HepG2 (cell line): ENCODE measurements around the gene MYO19. TPM values are rescaled to one million over a fixed set of nuclear protein-coding genes. Genes with fewer than 3 reads are reported as not detected.
"Not testable (repeated sequence)": the region's sequence is repeated elsewhere in the genome, so short reads cannot be mapped to it uniquely, and the experiment has no call there.

Source experiments
- ATAC-seq: fragments of 200-7000 bp; cut with Tn5 transposase; 3 replicates; pipeline ENCODE4 v1.9.1; 2020; ENCODE audit warnings: mild to moderate bottlenecking, moderate library complexity
- BruUV-seq: library from RNA; stranded (reverse); fragments of 400-500 nt; replicated peaks from 2 replicates; lab custom pipeline; 2021; lab: Mats Ljungman, UMichigan
- CTCF ChIA-PET: fragments of 300-600 bp; formaldehyde crosslinking; extraction: SDS; loops from one replicate; lab custom pipeline; 2021; ENCODE audit warnings: low total read pairs, inconsistent platforms, low intra/inter-chr PET ratio; lab: Yijun Ruan, JAX
- POLR2A ChIA-PET: fragments of 350-600 bp; sonication (Branson Sonifier 250); formaldehyde crosslinking; loops from one replicate; lab custom pipeline; 2020; ENCODE audit warnings: antibody characterized with exemption, inconsistent platforms; lab: Yijun Ruan, JAX
- DNase-seq: peaks from one replicate; pipeline ENCODE4 v3.0.0-alpha.2; 2015; ENCODE audit warnings: low spot score
- FAIRE-seq: peaks from 3 replicates; lab custom pipeline; 2011; peaks lifted over from hg19 to GRCh38; lab: Jason Lieb, UNC
- H2AFZ ChIP-seq: one replicate; pipeline ENCODE4 v1.6.1; 2011; ENCODE audit warnings: low read length, inconsistent platforms
- H3K27ac ChIP-seq: fragments of 300-600 bp; 3 replicates; pipeline ENCODE4 v1.8.0; 2011; ENCODE audit warnings: mixed run types, mild to moderate bottlenecking, mixed read lengths, low read length, inconsistent platforms; ENCODE audit not compliant: insufficient read depth; ENCODE audit errors: extremely low read length
- H3K27me3 ChIP-seq, 2 experiments: fragments of 200-600 bp in 1 of 2; 2 replicates in 1 of 2; 3 replicates in 1 of 2; pipeline versions ENCODE4 v1.6.0 to v1.8.0; 2011; ENCODE audit warnings: low read length in 2 of 2, mild to moderate bottlenecking in 2 of 2, moderate library complexity in 2 of 2, inconsistent platforms in 1 of 2; ENCODE audit not compliant: insufficient read depth in 2 of 2, control insufficient read depth in 1 of 2
- H3K36me3 ChIP-seq, 2 experiments: fragments of 200-600 bp in 1 of 2; replicated peaks in 1 of 2; 2 replicates in 1 of 2; 3 replicates in 1 of 2; pipeline versions ENCODE4 v1.5.1 to v1.8.0; 2011; ENCODE audit warnings: low read length in 2 of 2, inconsistent platforms in 1 of 2; ENCODE audit not compliant: insufficient read depth in 2 of 2, control insufficient read depth in 1 of 2
- H3K4me1 ChIP-seq: 2 replicates; pipeline ENCODE4 v1.5.1; 2012; ENCODE audit warnings: low read length, inconsistent platforms; ENCODE audit not compliant: insufficient read depth
- H3K4me2 ChIP-seq: 2 replicates; pipeline ENCODE4 v1.6.0; 2011; ENCODE audit warnings: low read depth, low read length, inconsistent platforms
- H3K4me3 ChIP-seq, 3 experiments: fragments of 200-600 bp in 1 of 3; sonication (generic), shearing (Covaris generic) in 1 of 3; replicated peaks in 1 of 3; 2 replicates each; pipeline ENCODE4 v1.5.1; 2011 to 2016; ENCODE audit warnings: low read length in 3 of 3, inconsistent platforms in 2 of 3, low read depth in 2 of 3, mild to moderate bottlenecking in 2 of 3, control low read depth in 1 of 3, mixed read lengths in 1 of 3; ENCODE audit not compliant: insufficient read depth in 1 of 3
- H3K79me2 ChIP-seq: one replicate; pipeline ENCODE4 v1.6.1; 2011; ENCODE audit warnings: low read length, inconsistent platforms; ENCODE audit not compliant: insufficient read depth
- H3K9ac ChIP-seq: 2 replicates; pipeline ENCODE4 v1.6.0; 2011; ENCODE audit warnings: mild to moderate bottlenecking, low read depth, low read length, inconsistent platforms; ENCODE audit not compliant: insufficient read depth
- H3K9me3 ChIP-seq: 2 replicates; pipeline ENCODE4 v1.5.1; 2012; ENCODE audit warnings: mild to moderate bottlenecking, low read length
- H4K20me1 ChIP-seq: 2 replicates; pipeline ENCODE4 v1.6.0; 2011; ENCODE audit warnings: inconsistent platforms, mild to moderate bottlenecking, low read length, moderate library complexity; ENCODE audit not compliant: insufficient read depth
- AHDC1 ChIP-seq: sonication (generic); formaldehyde crosslinking; IDR thresholded peaks from 2 replicates; pipeline ENCODE4 v1.5.1; 2020; ENCODE audit warnings: mild to moderate bottlenecking, missing genetic modification reagents, borderline replicate concordance
- KDM4B ChIP-seq: sonication (generic); formaldehyde crosslinking; IDR thresholded peaks from 2 replicates; pipeline ENCODE4 v1.4.0; 2020; ENCODE audit warnings: missing genetic modification reagents
- TMF1 ChIP-seq: sonication (generic); formaldehyde crosslinking; IDR thresholded peaks from 2 replicates; pipeline ENCODE4 v1.8.1; 2022; ENCODE audit warnings: low read depth, missing genetic modification reagents
- ZNF121 ChIP-seq: sonication (generic); formaldehyde crosslinking; IDR thresholded peaks from 2 replicates; pipeline ENCODE4 v1.5.0; 2020; ENCODE audit warnings: mild to moderate bottlenecking, missing genetic modification reagents
- ZNF576 ChIP-seq: sonication (generic); formaldehyde crosslinking; IDR thresholded peaks from 2 replicates; pipeline ENCODE4 v1.4.0; 2020; ENCODE audit warnings: mild to moderate bottlenecking, missing genetic modification reagents
- ZNF614 ChIP-seq: IDR thresholded peaks from 2 replicates; pipeline ENCODE4 v1.6.1; 2018; ENCODE audit warnings: missing biosample characterization, missing genetic modification reagents, inconsistent platforms, borderline replicate concordance
- ZNF770 ChIP-seq: sonication (generic); formaldehyde crosslinking; IDR thresholded peaks from 2 replicates; pipeline ENCODE4 v1.5.0; 2020; ENCODE audit warnings: mild to moderate bottlenecking, missing genetic modification reagents
- ZNF784 ChIP-seq: sonication (generic); formaldehyde crosslinking; IDR thresholded peaks from 2 replicates; pipeline ENCODE4 v1.5.1; 2020; ENCODE audit warnings: missing genetic modification reagents, mild to moderate bottlenecking, borderline replicate concordance
- WGBS: methylation state at CpG from one replicate; pipeline ENCODE4 v1.1.6; 2017; ENCODE audit warnings: low lambda C conversion rate; 5-methylcytosine and 5-hydroxymethylcytosine counted together
- in situ Hi-C: cut with HindIII; loops from 2 replicates; pipeline ENCODE4 v1.10.0; 2017; ENCODE audit warnings: low pct_unique_long_range_greater_than_20kb; ENCODE audit not compliant: extremely low pct_ligation_motif_present
- intact Hi-C: fragments of 100-400 bp; cut with micrococcal nuclease; formaldehyde crosslinking; loops from one replicate; pipeline ENCODE4 v1.10.0; 2022; ENCODE audit not compliant: unreplicated experiment
- polyA plus RNA-seq, 8 experiments: library from polyadenylated mRNA; depleted of rRNA in 3 of 8; stranded (reverse) in 7 of 8; unstranded in 1 of 8; fragments of >200 nt; fragmentation: Illumina TruSeq in 4 of 8; extraction: Trizol in 4 of 8; gene quantifications; 2 replicates each; pipeline versions ENCODE4 v1.2.1 to v1.2.3, GENCODE V29; 2011 to 2016; ENCODE audit warnings: low read depth in 4 of 8, missing spikeins in 1 of 8, mixed read lengths in 1 of 8; ENCODE audit not compliant: insufficient read depth in 1 of 8
- total RNA-seq, 5 experiments: library from RNA; depleted of rRNA; stranded (reverse); fragments of >200 nt; fragmentation: Illumina TruSeq; extraction: Trizol; gene quantifications; 2 replicates each; pipeline ENCODE4 v1.2.3, GENCODE V29; 2016; ENCODE audit warnings: low read depth in 1 of 5

The MYO19 gene
- total and polyA plus RNA-seq, 2 of the 13 experiments (the other 11 are each of a cell fraction or from before 2014, with no cell fraction given), result 75.7 to 82.3 TPM

- in situ Hi-C loops, H2AFZ ChIP-seq, H4K20me1 ChIP-seq, DNase-seq, H3K9ac ChIP-seq, POLR2A ChIA-PET, H3K9me3 ChIP-seq, FAIRE-seq, H3K27me3 ChIP-seq, H3K4me3 ChIP-seq, H3K4me2 ChIP-seq, BruUV-seq, ATAC-seq, H3K27ac ChIP-seq, CTCF ChIA-PET, H3K79me2 ChIP-seq: not testable (repeated sequence)
- 88% methylated on average over 2 of the region's 2 CpGs for WGBS
- Histone ChIP-seq H3K4me1 (peaks cover 18% of the 10 kb centered on the region), H3K36me3 (peaks cover 27 to 47% of the 10 kb centered on the region in 2 experiments)
- intact Hi-C loops, result loop anchor here (1.0 kb wide), 1 partner anchor 26 kb away; the partner anchor contains the start of genes MYO19 and PIGW
- peak; percentile 49 for TF ChIP-seq ZNF770
- TF ChIP-seq ZNF121 (CRISPR knock-in tag), result peak; percentile 82
Observed at GRCh38 chr17:36508439-36508838, 26.2 kb downstream of the MYO19 start.

GRCh38 chr17:36507266-36507665 lies 27.4 kb downstream of the MYO19 start:
- no peaks in the 10 kb centered on the region for H3K79me2 ChIP-seq
- H3K9ac ChIP-seq, result no peak overlapping the region
- H3K4me1 ChIP-seq, result peaks cover 18% of the 10 kb centered on the region
- H3K27ac ChIP-seq, result no peak overlapping the region
- BruUV-seq, result no TSS peak
- no peaks in the 10 kb centered on the region for H4K20me1 ChIP-seq
- CTCF ChIA-PET, result no interaction called here
- FAIRE-seq (no peak), ATAC-seq (no peak), DNase-seq (no peak)
- H3K27me3 ChIP-seq, result no peaks in the 10 kb centered on the region
- POLR2A ChIA-PET, result no interaction called here
- no peaks in the 10 kb centered on the region for H3K9me3 ChIP-seq
- in situ Hi-C loops (no loop called here), intact Hi-C loops (no loop called here)
- peaks cover 26 to 44% of the 10 kb centered on the region in 2 experiments for H3K36me3 ChIP-seq
- 98% methylated on average over 6 of the region's 6 CpGs for WGBS
- H3K4me3 ChIP-seq, result no peak overlapping the region
- no peak overlapping the region for H2AFZ ChIP-seq
- no peak overlapping the region for H3K4me2 ChIP-seq
- no peak for TF ChIP-seq ZNF576 (CRISPR knock-in tag)
- no peak for TF ChIP-seq ZNF614
- TF ChIP-seq AHDC1 (CRISPR knock-in tag), result no peak
- TF ChIP-seq ZNF784, result no peak
- no peak for TF ChIP-seq TMF1 (CRISPR knock-in tag)
- TF ChIP-seq KDM4B, result no peak
